ENCODE data around the gene TSEN54.

The TSEN54 gene

DNA sequence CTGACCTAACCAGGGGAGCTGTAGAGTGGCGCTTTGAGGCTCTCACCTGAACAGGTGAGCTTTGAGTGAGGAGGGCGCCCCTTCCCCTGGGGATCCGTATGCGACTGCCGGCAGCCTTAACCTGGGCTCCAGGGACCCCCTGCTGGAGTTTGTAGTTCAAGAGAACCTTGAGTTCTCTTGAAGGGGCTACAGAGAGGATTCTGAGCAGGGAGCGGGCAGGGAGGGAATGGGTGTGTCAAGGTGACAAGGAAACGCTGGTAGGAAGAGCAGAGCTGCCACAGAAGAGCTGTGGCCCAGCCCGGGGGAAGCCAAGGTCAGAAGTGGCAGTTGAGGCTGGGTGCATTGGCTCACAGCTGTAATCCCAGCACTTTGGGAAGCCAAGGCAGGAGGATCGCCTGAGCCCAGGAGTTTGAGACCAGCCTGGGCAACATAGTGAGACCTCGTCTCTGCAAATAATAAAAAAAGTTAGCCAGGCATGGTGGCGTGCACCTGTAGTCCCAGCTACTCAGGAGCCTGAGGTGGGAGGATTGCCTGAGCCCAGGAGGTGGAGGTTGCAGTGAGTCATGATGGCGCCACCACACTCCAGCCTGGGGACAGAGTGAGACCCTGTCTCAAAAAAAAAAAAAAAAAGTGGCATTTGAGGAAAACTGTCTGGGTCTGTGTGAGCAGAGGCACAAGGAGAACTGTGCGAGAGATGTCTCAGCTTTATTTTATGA, 10.4 kb downstream of the TSEN54 start:
- no peak for DNase-seq (ENCODE audit: low read depth, low spot score)
- POLR2A ChIA-PET, result no interaction called here
- H3K4me3 ChIP-seq (ENCODE audit: low read depth, low read length), result no peak overlapping the region
- TF ChIP-seq, protein P1, sequence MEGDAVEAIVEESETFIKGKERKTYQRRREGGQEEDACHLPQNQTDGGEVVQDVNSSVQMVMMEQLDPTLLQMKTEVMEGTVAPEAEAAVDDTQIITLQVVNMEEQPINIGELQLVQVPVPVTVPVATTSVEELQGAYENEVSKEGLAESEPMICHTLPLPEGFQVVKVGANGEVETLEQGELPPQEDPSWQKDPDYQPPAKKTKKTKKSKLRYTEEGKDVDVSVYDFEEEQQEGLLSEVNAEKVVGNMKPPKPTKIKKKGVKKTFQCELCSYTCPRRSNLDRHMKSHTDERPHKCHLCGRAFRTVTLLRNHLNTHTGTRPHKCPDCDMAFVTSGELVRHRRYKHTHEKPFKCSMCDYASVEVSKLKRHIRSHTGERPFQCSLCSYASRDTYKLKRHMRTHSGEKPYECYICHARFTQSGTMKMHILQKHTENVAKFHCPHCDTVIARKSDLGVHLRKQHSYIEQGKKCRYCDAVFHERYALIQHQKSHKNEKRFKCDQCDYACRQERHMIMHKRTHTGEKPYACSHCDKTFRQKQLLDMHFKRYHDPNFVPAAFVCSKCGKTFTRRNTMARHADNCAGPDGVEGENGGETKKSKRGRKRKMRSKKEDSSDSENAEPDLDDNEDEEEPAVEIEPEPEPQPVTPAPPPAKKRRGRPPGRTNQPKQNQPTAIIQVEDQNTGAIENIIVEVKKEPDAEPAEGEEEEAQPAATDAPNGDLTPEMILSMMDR (IDR thresholded peaks at IDR 0.05; ENCODE audit: insufficient read depth, low read length, missing control alignments), result no peak
- CTCF ChIA-PET, result interaction anchor here (0.8 to 1.9 kb wide), 2 partner anchors 10 to 223 kb away, joined by 4 to 9 read pairs; partner anchors contain the start of gene TSEN54

DNA sequence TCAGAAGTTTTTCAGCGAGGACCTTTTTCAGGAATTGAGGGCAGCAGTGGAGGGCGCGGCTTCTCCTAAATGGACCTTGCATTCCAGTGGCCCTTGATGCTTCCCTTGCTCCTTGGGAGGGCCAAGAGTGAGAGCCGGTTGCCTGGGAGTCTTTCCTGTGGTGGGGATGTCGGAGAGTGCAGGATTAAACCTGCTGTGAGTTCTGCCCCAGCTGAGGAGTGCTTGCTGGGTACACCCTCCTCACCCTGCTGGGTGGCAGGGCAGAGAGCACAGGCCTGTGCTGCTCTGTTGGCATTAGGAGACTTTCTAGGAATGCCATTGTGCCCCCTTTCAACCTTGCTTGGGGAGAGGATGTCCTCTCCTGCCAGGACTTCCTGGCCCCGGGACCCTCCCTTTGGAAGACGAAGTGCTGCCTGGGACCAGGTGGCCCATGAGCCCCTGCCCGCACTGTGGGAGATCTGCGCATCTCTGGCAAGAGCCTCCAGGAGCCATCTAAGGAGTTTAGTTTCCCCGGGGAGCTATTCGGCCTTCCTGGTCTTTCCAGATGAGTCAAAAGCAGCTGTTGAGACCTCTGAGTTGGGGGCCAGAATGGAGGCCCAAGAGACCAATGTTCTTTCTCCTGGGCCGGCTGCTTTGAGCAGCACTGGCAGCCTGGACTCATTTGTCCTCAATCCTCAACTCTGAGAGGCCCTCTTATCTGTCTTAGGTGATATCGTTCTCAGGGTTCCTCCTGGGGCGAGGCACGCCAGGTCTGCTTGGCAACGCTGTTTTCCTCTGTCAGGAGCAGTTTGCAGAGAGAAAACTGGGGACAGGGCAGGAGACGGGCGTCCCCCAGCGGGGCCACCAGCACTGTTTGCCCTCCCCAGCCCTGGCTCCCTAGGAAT, 14.8 kb downstream of the TSEN54 start:
- H3K4me3 ChIP-seq (ENCODE audit: low read depth, low read length), result no peak overlapping the region
- no peak for DNase-seq (ENCODE audit: low read depth, low spot score)
- CTCF ChIA-PET, result interaction anchor here (2.0 kb wide), 1 partner anchor 14 kb away, joined by 7 read pairs; the partner anchor contains the start of gene TSEN54
- TF ChIP-seq, protein P1 (IDR thresholded peaks at IDR 0.05; ENCODE audit: insufficient read depth, low read length, missing control alignments), result no peak
- POLR2A ChIA-PET, result no interaction called here

DNA sequence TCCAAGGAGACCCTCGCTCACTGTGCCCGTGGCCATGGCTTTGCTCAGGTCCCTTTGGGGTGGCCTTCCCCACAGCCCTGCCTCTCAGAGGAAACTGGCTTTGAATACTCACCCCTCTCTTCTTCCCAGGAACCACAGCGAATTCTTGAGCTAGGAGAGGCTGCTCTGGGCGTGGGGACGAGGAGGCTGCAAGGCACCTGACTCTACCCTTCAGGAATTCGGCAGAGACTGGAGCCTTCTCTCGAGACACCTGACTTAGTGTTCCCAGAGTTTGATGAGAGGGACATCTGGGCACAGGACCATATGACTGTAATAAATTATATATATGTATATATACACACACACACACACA, 15.4 kb downstream of the TSEN54 start:
- POLR2A ChIA-PET, result no interaction called here
- H3K4me3 ChIP-seq (ENCODE audit: low read depth, low read length), result no peak overlapping the region
- no peak for DNase-seq (ENCODE audit: low read depth, low spot score)
- CTCF ChIA-PET, result interaction anchor here (0.8 to 2.0 kb wide), 2 partner anchors 15 to 101 kb away, joined by 3 to 7 read pairs; partner anchors contain the start of gene TSEN54
- TF ChIP-seq, protein P1 (IDR thresholded peaks at IDR 0.05; ENCODE audit: insufficient read depth, low read length, missing control alignments), result no peak

DNA sequence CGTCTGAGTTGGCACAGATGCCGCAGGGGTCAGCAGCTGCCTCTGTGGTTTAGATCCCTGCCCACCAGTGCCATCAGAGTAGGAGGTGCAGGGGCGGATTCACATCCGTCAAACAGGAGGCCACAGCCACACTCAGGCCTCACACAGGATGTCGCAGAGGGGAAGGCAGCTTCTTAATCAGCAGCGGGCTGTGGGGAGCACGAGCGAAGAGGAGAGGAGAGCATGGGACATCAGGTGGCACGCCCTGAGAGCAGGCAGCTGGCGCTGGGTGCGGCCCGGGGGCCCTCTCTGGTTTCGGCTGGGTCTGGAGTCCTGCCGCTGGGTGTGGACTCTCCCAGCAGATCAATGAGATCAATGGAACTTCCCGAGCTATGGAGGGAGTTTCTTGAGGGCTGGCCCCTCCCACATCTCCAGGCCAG, 18.8 kb downstream of the TSEN54 start:
- no peak overlapping the region for H3K4me3 ChIP-seq (ENCODE audit: low read depth, low read length)
- DNase-seq (ENCODE audit: low read depth, low spot score), result no peak
- TF ChIP-seq, protein P1 (IDR thresholded peaks at IDR 0.05; ENCODE audit: insufficient read depth, low read length, missing control alignments), result no peak
- CTCF ChIA-PET, result interaction anchor here (0.9 to 2.3 kb wide), 2 partner anchors 18 to 19 kb away, joined by 3 to 6 read pairs; partner anchors contain the start of gene TSEN54
- POLR2A ChIA-PET, result interaction anchor here (0.7 kb wide), 1 partner anchor 18 kb away, joined by 3 read pairs; no protein-coding TSS in a partner anchor

DNA sequence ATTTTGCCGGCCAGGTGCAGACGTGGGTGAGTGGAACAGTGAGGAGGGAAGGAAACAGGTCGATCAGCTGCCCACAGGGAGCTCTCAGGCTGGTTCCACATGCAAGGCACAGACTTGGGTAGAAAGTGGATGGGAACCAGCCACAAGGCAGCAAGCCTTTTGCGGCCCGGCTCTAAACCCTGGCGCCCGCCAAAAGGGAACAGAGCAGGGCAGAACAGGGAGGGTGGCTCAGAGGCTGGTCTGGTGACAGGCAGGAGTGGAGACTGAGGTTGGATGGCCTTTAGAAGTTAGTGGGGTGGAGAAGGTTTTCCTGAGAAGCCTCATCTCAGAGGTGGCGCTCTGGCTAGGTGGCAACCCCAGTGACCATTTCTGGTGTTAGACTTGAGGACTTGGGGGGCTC, 19.5 kb downstream of the TSEN54 start:
- TF ChIP-seq, protein P1 (IDR thresholded peaks at IDR 0.05; ENCODE audit: insufficient read depth, low read length, missing control alignments), result no peak
- POLR2A ChIA-PET, result no interaction called here
- CTCF ChIA-PET, result no interaction called here
- H3K4me3 ChIP-seq (ENCODE audit: low read depth, low read length), result no peak overlapping the region
- no peak for DNase-seq (ENCODE audit: low read depth, low spot score)

DNA sequence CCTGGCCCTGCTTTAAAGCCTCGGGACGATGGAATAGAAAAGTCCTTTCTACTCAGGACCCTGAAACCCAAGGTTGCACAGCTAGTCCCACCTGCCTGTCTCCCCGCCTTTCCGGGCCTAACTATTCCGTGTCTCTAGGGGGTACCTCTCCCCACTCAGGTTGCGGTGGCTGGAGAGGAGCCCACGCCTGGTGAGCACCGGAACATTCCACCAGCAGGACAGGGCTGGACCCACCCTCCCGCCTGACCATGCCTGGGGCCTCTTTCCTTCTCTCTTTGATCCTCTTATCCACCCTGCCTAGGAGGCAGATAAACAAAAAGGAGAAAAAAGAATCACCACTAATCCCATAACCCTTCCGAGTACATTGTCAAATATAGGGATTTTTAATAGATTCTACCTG, 20.0 kb downstream of the TSEN54 start:
- TF ChIP-seq, protein P1 (IDR thresholded peaks at IDR 0.05; ENCODE audit: insufficient read depth, low read length, missing control alignments), result no peak
- ChIA-PET POLR2A (no interaction called here), CTCF (no interaction called here)
- DNase-seq (ENCODE audit: low read depth, low spot score), result no peak
- no peak overlapping the region for H3K4me3 ChIP-seq (ENCODE audit: low read depth, low read length)
